GM18502 (cell line): ENCODE results near the gene BCL2L13.

Source experiments
- ATAC-seq: cut with Tn5 transposase; IDR thresholded peaks from one replicate; pipeline ENCODE4 v1.9.1; 2021; ENCODE audit warnings: mild to moderate bottlenecking; ENCODE audit not compliant: unreplicated experiment, poor library complexity

The BCL2L13 gene, protein sequence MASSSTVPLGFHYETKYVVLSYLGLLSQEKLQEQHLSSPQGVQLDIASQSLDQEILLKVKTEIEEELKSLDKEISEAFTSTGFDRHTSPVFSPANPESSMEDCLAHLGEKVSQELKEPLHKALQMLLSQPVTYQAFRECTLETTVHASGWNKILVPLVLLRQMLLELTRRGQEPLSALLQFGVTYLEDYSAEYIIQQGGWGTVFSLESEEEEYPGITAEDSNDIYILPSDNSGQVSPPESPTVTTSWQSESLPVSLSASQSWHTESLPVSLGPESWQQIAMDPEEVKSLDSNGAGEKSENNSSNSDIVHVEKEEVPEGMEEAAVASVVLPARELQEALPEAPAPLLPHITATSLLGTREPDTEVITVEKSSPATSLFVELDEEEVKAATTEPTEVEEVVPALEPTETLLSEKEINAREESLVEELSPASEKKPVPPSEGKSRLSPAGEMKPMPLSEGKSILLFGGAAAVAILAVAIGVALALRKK

DNA sequence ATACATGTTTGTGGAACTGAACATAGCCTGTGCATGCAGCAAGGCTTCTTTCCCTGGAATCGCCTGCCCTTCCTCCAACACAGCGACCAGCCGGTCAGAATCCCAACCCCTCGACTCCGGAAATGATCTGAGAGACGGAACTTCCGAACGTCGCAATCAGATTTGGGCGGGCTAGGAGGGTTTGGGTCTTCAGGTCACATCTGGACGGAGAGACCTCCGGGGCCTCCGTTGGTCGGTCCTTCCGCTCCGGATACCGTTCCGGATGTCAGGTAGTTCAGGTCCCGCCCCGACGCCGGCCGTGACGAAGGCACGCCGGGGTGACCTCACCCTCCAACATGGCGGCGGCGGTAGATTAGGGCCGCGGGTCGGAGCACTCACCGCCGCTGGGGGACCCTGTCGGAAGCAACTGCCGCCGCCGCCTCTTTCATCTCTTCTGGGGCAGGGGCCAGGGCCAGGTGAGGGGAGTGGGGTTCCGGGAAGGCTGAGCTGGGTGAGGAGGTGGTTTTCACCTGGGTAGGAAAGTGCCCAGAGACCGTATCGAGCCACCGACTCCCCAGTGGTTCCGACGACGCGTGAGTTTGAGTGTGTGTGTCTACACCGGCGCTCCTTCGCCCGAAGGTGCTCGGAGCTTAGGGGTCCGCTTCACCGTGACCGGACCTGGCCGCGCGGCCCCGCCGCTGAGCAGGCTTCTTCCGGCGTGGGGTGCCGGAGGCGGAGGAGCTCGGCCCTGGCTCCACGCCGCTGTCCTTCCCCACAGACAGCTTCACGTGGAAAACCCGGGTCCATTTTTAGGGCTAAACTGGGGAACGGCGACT is at the start of gene BCL2L13:
Gene BCL2L13, plus strand, starts transcription at position 326 of the 815 bp plus-strand sequence. CDS start 16,955 bp downstream, outside the sequence.
- ATAC-seq, result peak; percentile 93

DNA sequence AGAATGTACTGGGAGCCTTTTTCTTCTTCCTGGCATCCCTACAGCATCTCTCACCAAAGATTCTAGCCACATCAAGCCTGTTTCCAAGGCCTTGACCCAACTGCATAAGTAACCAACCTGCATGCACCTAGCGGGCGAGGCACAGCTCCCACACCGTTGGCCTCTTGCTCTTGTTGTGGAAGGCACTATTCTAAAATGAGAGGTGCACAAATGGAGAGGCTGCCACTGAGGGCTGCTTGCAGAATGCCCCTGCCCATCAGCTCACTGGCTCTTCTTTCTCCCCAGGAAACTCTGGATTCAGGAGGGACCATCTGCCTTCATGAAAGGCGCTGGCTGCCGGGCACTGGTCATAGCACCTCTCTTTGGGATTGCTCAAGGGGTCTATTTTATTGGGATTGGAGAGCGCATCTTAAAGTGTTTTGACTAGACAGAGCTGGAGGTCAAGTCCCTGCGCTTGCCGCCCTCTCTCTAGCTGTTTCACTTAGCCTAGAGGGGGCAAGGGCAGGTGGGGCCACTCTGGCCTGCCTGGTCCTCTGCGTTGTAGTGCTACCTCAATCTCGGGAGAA is 48.7 kb upstream of the BCL2L13 start:
- no peak for ATAC-seq

DNA sequence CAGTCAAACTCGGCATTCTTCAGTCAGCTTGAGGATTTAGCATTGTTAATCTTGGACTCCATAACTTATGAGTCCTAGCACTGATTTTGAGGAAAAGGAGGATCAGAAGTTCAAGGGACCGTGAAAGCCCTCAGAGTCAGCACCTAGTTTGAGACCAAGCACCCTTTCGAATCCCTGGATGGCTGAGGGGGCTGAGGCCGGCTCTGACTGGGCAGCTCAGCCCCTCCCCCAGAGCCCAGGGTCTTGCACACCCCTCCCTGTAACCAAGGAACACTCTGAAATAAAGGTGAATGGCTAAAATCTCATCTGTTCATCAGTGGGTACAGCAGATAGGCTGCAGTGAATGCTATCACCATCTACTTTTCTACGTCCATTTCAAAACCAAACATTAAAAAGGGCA is 48.0 kb upstream of the BCL2L13 start:
- no peak for ATAC-seq

DNA sequence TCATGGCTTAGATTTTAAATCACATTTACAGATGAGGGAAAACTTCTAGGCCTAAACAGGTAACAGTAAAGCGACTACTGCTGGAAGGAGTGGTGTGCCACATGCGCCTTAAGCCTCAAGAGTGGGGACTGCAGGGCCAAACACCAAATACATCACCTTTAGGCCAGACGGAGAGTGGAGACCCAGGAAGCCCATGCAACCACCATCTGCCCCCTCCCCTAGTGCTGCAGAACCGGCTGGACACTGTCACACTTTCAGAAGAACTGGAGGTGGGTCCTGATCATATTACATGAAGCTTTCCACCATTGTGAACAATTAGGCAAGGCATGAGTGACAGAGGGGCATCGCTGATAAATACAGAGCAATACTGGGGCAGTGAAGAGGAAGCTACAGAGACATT is 46.4 kb upstream of the BCL2L13 start:
- no peak for ATAC-seq

DNA sequence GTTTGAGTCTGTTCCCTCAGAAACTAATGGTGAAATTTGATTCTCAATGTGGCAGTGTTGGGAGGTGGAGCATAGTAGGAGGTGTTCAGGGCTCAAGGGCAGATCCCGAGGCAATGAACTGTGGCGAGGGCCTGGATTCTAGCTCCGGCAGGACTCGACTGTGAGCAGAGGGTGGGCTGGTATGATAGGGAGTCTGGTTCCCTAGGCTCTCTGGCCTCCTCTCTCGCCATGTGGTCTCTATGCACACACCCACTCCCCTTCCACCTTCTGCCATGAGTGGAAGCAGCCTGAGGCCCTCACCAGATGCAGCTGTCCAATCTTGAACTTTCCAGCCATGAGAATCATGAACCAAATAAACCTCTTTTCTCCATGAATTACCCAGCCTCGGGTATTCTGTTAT is 42.3 kb upstream of the BCL2L13 start:
- ATAC-seq, result no peak

DNA sequence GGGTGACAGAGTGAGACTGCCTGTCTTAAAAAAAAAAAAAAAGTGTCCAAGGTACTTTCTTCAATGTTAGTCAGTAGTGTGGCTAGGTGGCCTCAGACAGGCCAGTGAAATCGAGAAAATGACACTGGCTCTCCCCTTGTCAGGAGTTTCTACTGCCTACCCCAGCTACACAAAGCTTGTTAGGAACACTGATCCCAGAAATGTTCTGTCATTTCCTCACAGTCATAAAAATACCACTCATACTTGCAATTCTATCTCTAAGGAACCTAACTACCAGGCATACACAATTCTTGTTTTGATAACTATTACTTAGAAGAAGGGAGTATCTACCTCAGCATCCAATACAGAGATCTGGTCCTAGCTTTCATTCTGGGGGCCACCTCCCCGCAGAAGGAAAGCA is 41.3 kb upstream of the BCL2L13 start:
- ATAC-seq, result no peak

DNA sequence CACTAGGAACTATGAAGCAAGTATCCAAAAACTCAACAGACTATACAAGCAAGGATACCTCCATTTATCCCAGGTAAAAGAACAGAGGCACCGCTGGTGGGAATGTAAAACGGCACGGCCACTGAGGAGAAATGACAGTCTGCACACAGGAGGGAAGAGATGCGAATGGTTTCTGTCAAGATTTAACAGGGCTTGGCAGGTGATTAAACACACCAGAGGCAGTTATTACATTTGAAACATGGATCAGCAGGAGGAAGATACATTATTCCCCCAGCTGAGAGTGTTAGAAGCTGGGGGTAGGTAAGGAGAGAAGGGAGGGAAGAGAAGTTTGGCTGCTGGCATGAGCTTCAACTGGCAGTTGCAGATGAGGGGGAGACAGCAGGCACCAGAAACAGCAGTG is 40.2 kb upstream of the BCL2L13 start:
- ATAC-seq, result no peak

DNA sequence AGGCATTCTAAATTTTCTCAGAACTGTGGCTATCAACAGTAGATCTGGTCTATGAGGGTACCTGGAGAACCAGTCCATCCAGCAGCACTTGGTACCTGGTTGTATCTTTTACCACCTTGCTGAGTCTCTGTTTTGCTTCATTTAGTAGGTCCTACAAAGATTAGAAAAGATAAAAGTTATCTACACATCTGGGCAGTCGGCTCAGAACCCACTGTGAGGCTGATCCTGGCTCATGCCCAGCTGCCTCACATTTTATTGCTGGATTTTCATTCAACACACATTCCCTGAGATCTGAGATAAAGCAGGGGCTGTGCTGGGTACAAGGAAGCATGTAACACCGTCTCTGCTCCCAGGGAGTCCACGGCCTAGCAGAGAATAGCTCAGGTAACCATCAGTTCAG is 37.5 kb upstream of the BCL2L13 start:
- no peak for ATAC-seq

DNA sequence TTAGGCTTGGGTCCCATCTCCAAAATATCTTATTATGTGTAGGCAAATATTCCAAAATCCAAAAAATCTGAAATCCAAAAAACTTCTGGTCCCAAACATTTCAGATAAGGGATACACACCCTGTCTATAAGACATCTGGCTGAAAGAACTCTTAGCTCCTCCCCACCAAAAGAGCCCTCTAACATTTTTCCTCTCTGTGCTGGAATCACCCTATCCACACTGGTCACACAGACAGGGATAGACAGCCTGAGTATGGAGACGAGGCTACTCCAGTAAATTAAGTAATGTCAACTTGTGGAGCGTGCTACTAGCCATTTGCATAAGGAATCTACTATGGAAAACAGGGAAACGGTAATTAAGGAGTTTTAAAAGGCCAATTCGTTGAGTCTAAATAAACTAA is 34.9 kb upstream of the BCL2L13 start:
- no peak for ATAC-seq

DNA sequence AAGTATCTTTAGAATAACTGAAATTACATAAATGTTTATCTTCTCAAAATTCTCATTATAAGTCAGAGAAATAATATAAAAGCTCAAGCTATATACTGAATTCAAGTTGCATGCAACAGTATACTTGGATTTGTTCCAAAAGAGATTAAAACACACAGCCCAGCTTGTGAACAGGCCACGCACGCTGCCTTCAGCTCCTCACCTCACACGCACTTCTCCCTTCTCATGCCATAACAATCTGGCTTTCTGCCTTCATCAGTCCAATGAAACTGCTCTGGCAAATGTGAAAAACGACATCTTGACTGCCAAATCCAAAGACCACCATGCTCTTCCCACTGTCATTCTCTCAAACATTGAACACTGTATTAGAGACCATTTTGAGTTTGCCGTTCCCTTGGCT is 32.1 kb upstream of the BCL2L13 start:
- ATAC-seq, result no peak

DNA sequence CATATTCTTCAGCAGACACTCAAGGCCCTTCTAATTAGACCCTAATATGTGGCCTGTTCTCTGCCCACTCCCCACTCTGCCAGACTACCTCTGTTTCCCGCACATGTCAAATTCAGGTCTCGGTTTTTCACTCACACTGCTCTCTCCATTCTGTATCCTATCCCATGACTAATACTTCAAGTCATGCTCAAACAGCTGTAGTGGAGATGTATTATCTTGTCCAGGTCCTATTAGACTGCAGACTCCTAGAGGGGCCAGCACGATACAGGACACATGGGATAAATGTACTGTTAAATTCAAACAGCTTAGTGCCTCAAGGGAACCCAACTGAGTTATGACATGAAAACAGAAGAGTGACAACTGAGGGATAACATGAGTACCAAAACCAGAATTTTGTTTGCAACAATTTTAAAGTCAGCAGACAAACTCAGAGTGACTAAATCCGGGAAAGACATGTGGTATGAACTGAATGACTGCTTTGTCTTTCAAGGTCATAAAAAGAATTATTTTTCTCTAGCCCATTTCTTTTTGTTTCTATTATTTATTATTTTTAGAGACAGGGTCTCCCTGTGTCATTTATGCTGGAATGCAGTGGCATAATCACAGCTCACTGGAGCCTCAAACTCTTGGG is 30.6 kb upstream of the BCL2L13 start:
- no peak for ATAC-seq

DNA sequence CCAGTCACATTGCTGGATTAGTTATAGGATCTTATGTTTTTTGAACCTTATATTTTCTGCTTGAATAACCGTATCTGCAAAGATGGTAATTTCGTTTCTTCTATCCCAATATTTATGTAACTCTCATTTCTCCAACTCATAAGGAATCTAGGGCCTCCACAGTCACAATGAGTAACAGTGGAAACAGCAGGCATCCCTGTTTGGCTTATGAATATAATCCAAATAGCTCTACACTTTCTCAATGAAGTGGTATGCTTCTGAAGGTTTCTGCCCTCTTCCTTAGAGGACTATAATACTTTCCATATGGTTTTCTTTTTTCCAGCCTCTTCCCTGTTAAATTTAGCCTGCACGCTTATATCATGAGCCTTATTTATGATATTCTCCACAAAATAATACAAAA is 26.5 kb upstream of the BCL2L13 start:
- no peak for ATAC-seq

DNA sequence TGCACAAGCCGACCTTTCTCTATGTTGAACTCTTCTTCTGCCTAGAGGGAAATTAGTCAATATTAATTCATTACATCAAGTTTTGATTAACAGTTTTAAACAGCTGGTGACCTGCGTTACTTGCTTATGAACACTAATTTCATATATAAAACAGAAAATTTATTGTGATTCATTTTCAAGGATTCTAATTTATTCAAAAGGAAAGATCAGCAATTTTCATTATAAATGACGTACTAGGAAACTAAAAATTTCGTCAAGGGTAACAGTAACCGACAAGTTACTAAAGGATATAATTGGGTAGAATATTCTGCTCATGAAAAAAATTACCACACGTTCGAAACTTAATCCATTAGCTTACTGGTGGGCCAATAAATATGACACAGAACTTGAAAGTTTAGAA is 25.3 kb upstream of the BCL2L13 start:
- no peak for ATAC-seq

DNA sequence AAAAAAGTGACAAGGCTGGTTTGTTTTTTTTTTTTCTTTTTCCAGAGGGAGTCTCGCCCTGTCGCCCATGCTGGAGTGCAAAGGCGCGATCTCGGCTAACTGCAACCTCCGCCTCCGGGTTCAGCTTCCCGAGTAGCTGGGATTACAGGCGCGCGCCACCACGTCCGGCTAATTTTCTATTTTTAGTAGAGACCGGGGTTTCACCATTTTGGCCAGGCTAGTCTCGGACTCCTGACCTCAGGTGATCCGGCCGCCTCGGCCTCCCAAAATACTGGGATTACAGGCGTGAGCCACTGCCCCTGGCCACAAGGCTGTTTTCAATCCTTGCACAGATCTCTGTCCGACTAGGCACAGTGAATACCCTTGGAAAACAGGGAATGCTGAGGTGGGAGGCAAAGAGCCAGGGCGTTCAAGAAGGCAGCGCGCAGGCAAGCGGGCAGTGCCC is 10.6 kb upstream of the BCL2L13 start:
- ATAC-seq, result no peak

DNA sequence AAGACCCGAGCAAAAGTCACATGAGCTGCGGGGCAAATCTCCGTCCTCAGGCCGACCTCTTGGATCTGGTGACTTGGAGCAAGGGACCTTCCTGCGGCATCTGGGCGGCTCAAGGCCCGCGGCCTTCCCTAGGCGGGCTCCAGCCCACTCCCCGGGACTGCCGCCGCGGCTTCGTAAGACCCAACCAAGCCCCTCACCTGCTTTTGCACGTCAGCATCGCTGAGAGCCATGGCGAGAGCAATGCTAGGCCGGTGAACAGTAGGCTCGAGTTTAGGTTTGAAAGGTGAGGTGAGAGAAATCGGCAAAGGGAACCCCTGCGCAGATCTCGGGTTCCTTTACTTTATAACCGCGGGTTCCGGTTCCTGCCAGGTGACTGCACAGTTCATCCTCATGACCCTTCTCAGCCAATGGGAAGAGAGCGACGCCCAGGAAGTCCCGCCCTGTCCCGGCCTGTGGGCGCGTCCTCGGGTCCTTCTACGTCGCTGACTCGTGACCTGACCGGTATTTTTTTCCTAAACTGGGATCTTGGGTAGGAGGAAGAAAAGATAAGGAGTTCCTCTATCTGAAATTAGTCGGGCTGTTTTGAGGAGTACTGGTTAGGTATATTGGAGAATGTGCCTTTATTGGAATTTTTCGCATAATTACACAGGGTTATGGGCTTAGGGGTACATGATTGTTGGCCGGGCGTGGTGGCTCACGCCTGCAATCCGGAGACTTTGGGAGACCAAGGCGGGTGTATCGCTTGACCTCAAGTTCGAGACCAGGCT is 10.0 kb upstream of the BCL2L13 start, which contains the start of gene ATP6V1E1:
Gene ATP6V1E1, minus strand, starts transcription at position 344 of the 767 bp plus-strand sequence. Its CDS starts 114 bp downstream, at position 230.
- peak; percentile 98 for ATAC-seq

DNA sequence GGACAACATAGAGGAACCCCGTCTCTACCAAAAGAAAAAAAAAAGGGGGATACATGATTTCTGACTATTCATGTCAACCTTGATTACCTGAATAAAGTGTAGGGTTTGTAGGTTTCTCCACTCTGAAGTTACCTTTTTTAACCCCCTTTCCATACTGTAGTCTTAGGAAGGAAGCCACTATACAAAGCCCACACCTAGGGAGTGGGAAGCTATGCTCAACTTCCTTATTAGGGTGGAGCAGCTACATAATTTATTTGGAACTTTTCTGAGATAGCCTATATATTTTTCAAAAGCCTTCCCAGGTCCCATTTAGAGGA is 9.4 kb upstream of the BCL2L13 start:
- no peak for ATAC-seq

DNA sequence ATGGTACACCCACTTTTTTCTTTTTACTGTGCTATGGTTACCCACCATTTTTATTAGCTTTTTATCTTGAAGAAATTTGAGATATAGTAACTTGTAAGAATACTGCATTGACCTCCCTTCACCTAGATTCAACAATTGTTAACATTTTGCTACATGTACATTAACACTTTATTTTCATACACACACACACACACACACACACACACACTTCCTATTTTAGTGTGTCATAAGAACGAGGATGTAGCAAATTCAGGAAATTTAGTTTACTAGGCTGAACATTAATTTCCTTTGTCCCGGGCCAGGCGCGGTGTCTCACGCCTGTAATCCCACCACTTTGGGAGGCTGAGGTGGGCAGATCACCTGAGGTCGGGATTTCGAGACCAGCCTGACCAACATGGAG is 8.9 kb upstream of the BCL2L13 start:
- no peak for ATAC-seq

DNA sequence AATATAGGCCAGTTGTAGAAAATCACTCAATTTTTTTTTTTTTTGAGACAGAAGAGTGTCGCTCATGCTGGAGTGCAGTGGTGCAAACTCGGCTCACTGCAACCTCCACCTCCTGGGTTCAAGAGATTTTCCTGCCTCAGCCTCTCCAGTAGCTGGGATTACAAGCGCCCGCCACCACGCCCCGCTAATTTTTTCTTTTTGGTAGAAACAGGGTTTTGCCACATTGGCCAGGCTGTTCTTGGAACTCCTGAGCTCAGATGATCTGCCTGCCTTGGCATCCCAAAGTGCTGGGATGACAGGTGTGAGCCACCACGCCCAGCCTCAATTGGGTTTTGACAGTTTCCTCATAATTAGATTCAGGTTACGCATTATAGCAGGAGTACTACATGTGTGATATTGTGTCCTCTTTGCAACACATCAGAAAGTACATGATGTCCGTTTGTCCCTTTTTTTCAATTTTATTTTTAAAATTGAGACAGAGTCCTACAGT is 7.4 kb upstream of the BCL2L13 start:
- ATAC-seq, result no peak

DNA sequence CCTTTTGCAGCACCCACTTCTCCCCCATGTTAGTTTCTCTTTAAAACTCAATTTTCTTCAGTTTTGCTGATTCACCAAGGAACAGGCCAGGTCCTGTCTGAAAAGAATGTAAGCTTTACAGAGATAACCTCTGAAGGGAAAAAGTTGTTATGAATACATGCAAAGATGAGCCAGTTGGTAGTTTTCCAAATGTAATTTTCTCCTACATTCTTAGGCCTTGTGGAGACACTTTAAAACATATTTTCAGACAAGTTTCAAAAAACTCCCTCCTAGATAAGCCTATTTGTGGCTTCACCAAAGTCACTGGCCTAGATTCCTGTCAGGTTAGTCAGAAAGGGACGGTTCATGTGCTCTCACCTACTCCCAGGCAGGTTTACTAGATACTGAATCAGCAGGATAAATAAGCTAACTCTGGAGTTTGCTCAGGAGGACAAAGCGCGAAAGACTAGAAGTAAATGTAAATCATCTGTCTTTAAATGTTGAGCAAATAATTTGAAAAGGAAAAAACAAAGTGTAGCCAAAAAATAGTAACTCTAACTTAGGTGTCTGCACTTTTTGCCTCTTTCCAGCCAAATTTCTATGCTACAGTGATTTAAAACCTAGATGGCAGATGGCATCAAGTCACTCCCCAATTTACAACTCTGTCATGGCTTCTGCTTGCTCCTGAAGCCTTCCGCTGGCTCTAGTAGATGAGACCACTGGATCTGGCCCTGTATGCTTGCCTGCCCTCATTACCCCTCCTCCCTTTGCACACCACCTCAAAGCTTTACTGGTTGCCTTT is 5.2 kb upstream of the BCL2L13 start:
- ATAC-seq, result no peak
